Neural progenitor cell (in vitro differentiated cells): ENCODE measurements around the gene MRTFB. TPM values are rescaled to one million over a fixed set of nuclear protein-coding genes. Genes with fewer than 3 reads are reported as not detected.

Experiments
- DNase-seq: peaks from one replicate; pipeline ENCODE4 v3.0.0-alpha.2; 2016; ENCODE audit warnings: low spot score
- H2AFZ ChIP-seq: fragments of 200-600 bp; sonication (generic); replicated peaks from 2 replicates; pipeline ENCODE4 v1.6.1; 2016; ENCODE audit warnings: antibody characterized with exemption
- H3F3A ChIP-seq: fragments of 200-600 bp; sonication (generic); 2 replicates; pipeline ENCODE4 v1.6.1; 2016; ENCODE audit warnings: antibody characterized with exemption, low read depth
- H3K27ac ChIP-seq: fragments of 200-600 bp; sonication (generic); 2 replicates; pipeline ENCODE4 v1.5.1; 2016; ENCODE audit warnings: mild to moderate bottlenecking
- H3K27me3 ChIP-seq: fragments of 200-600 bp; sonication (generic); 2 replicates; pipeline ENCODE4 v1.6.1; 2016; ENCODE audit warnings: mild to moderate bottlenecking, moderate library complexity
- H3K36me3 ChIP-seq: fragments of 200-600 bp; sonication (generic); 2 replicates; pipeline ENCODE4 v1.5.1; 2016
- H3K4me1 ChIP-seq: fragments of 200-600 bp; sonication (generic); 2 replicates; pipeline ENCODE4 v1.6.1; 2016; ENCODE audit warnings: mixed run types
- H3K4me2 ChIP-seq: fragments of 200-600 bp; sonication (generic); 2 replicates; pipeline ENCODE4 v1.6.1; 2016
- H3K4me3 ChIP-seq: fragments of 200-600 bp; sonication (generic); 2 replicates; pipeline ENCODE4 v1.5.1; 2016
- H3K79me2 ChIP-seq: fragments of 200-600 bp; sonication (generic); 2 replicates; pipeline ENCODE4 v1.6.1; 2016; ENCODE audit warnings: low read depth
- H3K9ac ChIP-seq: fragments of 200-600 bp; sonication (generic); 2 replicates; pipeline ENCODE4 v1.6.1; 2016
- H3K9me3 ChIP-seq: fragments of 200-600 bp; sonication (generic); 2 replicates; pipeline ENCODE4 v1.5.1; 2016; ENCODE audit warnings: low read depth
- H4K20me1 ChIP-seq: fragments of 200-600 bp; sonication (generic); 2 replicates; pipeline ENCODE4 v1.6.1; 2016; ENCODE audit warnings: low read depth
- H3K27ac Mint-ChIP-seq: 3 replicates; pipeline ENCODE4 v1.8.0; 2021; ENCODE audit warnings: mixed read lengths
- H3K27me3 Mint-ChIP-seq: 2 replicates; pipeline ENCODE4 v1.8.0; 2022; ENCODE audit warnings: low read depth, mild to moderate bottlenecking, inconsistent platforms, moderate library complexity, mixed read lengths; ENCODE audit not compliant: insufficient read depth
- H3K36me3 Mint-ChIP-seq: 3 replicates; pipeline ENCODE4 v1.8.0; 2021; ENCODE audit warnings: mixed read lengths
- H3K4me1 Mint-ChIP-seq: 3 replicates; pipeline ENCODE4 v1.8.0; 2021; ENCODE audit warnings: mixed read lengths
- H3K4me3 Mint-ChIP-seq: 3 replicates; pipeline ENCODE4 v1.8.0; 2021; ENCODE audit warnings: mild to moderate bottlenecking, moderate library complexity, mixed read lengths
- H3K9me3 Mint-ChIP-seq: 3 replicates; pipeline ENCODE4 v1.8.0; 2020; ENCODE audit warnings: mixed read lengths
- EZH2 ChIP-seq: fragments of 200-600 bp; sonication (generic); IDR thresholded peaks from 2 replicates; pipeline ENCODE4 v1.6.1; 2017; ENCODE audit warnings: antibody characterized with exemption, mild to moderate bottlenecking, moderate library complexity
- EZH2phosphoT487 ChIP-seq: fragments of 200-600 bp; sonication (generic); IDR thresholded peaks from 2 replicates; pipeline ENCODE4 v1.6.1; 2017; ENCODE audit warnings: antibody characterized with exemption
- total RNA-seq: library from RNA; depleted of rRNA; stranded (reverse); fragments of >200 nt; gene quantifications from 2 replicates; pipeline ENCODE4 v1.2.3, GENCODE V29; 2015; ENCODE audit warnings: low replicate concordance
- TF ChIP-seq, protein P1 (sequence below): fragments of 200-600 bp; sonication (generic); IDR thresholded peaks from 2 replicates; pipeline ENCODE4 v1.5.1; 2017; ENCODE audit warnings: antibody characterized with exemption, mild to moderate bottlenecking

Gene MRTFB
- total RNA-seq, 1 donor from 2014 or later: 26.8 TPM

DNA sequence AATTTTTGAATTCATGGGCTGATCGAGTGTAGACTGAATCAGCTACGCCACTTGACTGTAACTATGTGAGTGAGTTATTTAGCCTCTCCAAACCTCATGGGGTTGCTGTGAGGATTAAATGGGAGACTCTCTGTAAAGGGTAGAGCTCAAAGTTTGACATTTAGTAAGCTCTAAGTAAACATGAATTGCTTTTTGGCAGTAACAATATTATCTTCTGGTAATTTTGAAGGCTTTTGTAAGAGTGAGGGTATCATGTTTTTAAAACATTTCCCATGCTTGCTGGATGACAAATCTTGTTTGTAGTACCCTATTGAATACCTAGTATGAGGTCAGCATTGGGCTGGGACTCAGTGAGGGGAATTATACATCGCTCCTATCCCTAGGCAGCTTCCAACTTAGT lies 35.3 kb downstream of the MRTFB start:
- Histone ChIP-seq H3K9me3 (no peaks in the 10 kb centered on the region), H3K79me2 (peaks cover 96% of the 10 kb centered on the region), H3K4me3 (no peak overlapping the region), H4K20me1 (peaks cover 89% of the 10 kb centered on the region), H3K27ac (no peak overlapping the region), H3K4me2 (no peak overlapping the region), H3F3A (no peaks in the 10 kb centered on the region), H3K4me1 (peaks cover 16% of the 10 kb centered on the region), H2AFZ (no peak overlapping the region), H3K36me3 (no peaks in the 10 kb centered on the region), H3K9ac (no peak overlapping the region), H3K27me3 (no peaks in the 10 kb centered on the region)
- H3K27ac Mint-ChIP-seq: no peak overlapping the region
- no peak for TF ChIP-seq EZH2phosphoT487
- TF ChIP-seq, protein P1, sequence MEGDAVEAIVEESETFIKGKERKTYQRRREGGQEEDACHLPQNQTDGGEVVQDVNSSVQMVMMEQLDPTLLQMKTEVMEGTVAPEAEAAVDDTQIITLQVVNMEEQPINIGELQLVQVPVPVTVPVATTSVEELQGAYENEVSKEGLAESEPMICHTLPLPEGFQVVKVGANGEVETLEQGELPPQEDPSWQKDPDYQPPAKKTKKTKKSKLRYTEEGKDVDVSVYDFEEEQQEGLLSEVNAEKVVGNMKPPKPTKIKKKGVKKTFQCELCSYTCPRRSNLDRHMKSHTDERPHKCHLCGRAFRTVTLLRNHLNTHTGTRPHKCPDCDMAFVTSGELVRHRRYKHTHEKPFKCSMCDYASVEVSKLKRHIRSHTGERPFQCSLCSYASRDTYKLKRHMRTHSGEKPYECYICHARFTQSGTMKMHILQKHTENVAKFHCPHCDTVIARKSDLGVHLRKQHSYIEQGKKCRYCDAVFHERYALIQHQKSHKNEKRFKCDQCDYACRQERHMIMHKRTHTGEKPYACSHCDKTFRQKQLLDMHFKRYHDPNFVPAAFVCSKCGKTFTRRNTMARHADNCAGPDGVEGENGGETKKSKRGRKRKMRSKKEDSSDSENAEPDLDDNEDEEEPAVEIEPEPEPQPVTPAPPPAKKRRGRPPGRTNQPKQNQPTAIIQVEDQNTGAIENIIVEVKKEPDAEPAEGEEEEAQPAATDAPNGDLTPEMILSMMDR: no peak
- TF ChIP-seq EZH2: no peak
- peaks cover 5% of the 10 kb centered on the region for H3K36me3 Mint-ChIP-seq
- H3K27me3 Mint-ChIP-seq: no peaks in the 10 kb centered on the region
- peaks cover 10% of the 10 kb centered on the region for H3K4me1 Mint-ChIP-seq
- H3K9me3 Mint-ChIP-seq: no peaks in the 10 kb centered on the region
- H3K4me3 Mint-ChIP-seq: no peak overlapping the region
- no peak for DNase-seq

DNA sequence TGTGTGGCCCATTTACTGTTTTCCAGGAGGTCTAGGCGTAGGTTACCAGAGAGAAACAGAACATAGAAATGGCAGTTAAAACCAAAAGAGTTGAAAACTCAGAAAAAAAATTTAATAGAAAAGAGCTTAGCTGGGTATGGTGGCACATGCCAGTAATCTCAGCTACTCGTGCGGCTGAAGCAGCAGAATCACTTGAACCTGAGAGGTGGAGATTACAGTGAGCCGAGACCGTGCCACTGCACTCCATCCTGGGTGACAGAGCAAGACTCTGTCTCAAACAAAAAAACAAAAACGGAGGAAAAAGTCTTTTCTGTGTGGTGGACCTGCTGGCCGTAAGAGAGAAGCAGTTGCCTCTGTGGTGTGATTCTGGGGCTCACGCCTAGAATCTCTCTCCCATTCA lies 35.8 kb downstream of the MRTFB start:
- H3K4me3 Mint-ChIP-seq: no peak overlapping the region
- H3K4me1 Mint-ChIP-seq: peaks cover 11% of the 10 kb centered on the region
- H3K27me3 Mint-ChIP-seq: no peaks in the 10 kb centered on the region
- Histone ChIP-seq H3K36me3 (no peaks in the 10 kb centered on the region), H3K4me2 (no peak overlapping the region), H3K27ac (no peak overlapping the region), H3K9ac (no peak overlapping the region), H3K4me1 (peaks cover 11% of the 10 kb centered on the region), H4K20me1 (peaks cover 89% of the 10 kb centered on the region), H3K4me3 (no peak overlapping the region), H3K27me3 (no peaks in the 10 kb centered on the region), H3K9me3 (no peaks in the 10 kb centered on the region), H3K79me2 (peaks cover 96% of the 10 kb centered on the region), H3F3A (no peaks in the 10 kb centered on the region), H2AFZ (no peak overlapping the region)
- DNase-seq: no peak
- H3K9me3 Mint-ChIP-seq: no peaks in the 10 kb centered on the region
- TF ChIP-seq, protein P1: no peak
- TF ChIP-seq EZH2phosphoT487: no peak
- TF ChIP-seq EZH2: no peak
- no peak overlapping the region for H3K27ac Mint-ChIP-seq
- peaks cover 5% of the 10 kb centered on the region for H3K36me3 Mint-ChIP-seq

DNA sequence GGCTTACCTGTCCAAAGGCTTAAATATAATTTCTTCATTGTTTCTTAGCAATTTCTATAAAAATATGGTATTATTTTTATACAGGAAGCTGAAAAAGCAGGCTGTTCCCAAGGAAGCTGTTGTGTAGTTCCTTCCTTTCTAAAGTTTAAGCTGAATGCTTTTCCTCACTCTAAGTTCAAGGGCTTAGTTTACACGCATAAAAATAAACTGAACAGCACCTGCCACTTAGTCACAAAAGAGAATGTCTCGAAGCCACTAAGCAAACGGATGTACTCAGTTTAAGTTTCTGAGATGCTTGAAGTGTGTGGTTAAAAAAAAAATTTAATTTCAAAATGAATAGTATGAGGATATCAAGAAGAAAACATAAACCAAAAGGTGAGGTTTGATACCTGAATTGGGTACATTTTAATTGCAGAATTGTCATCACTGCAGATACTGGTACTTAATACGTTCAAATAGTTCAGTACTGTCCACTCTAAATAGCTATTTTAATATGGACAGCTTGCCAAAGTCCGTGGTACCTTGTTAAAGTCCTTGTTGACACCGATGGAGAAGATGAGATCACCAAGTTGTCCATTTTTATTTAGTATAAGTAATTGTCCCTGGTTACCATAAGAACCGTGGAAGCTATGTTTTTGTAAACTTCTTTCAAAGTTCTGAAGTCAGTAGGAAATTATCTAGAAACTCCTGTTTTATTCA lies 38.1 kb downstream of the MRTFB start:
- Mint-ChIP-seq H3K36me3 (peaks cover 5% of the 10 kb centered on the region), H3K27me3 (no peaks in the 10 kb centered on the region), H3K4me1 (peaks cover 12% of the 10 kb centered on the region), H3K4me3 (no peak overlapping the region), H3K27ac (no peak overlapping the region), H3K9me3 (no peaks in the 10 kb centered on the region)
- no peaks in the 10 kb centered on the region for H3F3A ChIP-seq
- no peak overlapping the region for H3K4me2 ChIP-seq
- peaks cover 10% of the 10 kb centered on the region for H3K4me1 ChIP-seq
- H3K9me3 ChIP-seq: no peaks in the 10 kb centered on the region
- H3K36me3 ChIP-seq: no peaks in the 10 kb centered on the region
- no peak overlapping the region for H3K4me3 ChIP-seq
- H3K79me2 ChIP-seq: peaks cover 94% of the 10 kb centered on the region
- no peaks in the 10 kb centered on the region for H3K27me3 ChIP-seq
- H3K27ac ChIP-seq: no peak overlapping the region
- no peak for TF ChIP-seq EZH2
- no peak for TF ChIP-seq EZH2phosphoT487
- TF ChIP-seq, protein P1: no peak
- no peak overlapping the region for H3K9ac ChIP-seq
- no peak overlapping the region for H2AFZ ChIP-seq
- peaks cover 89% of the 10 kb centered on the region for H4K20me1 ChIP-seq
- DNase-seq: no peak
